A673 (cell line): ENCODE results near the gene C20orf144. TPM values are rescaled to one million over a fixed set of nuclear protein-coding genes. Genes with fewer than 3 reads are reported as not detected.

Experiments
- BruUV-seq: library from RNA; stranded (reverse); fragments of 400-500 nt; replicated peaks from 2 replicates; lab custom pipeline; 2021; lab: Mats Ljungman, UMichigan
- CTCF ChIA-PET: fragments of 300-600 bp; sonication (Branson Sonifier 250); formaldehyde crosslinking; loops from one replicate; lab custom pipeline; 2022; ENCODE audit warnings: antibody characterized with exemption; lab: Charles Lee
- POLR2A ChIA-PET: fragments of 300-600 bp; sonication (Branson Sonifier 250); formaldehyde crosslinking; loops from one replicate; lab custom pipeline; 2022; ENCODE audit warnings: antibody characterized with exemption; ENCODE audit not compliant: low non-redundant PET; lab: Charles Lee
- DNase-seq: peaks from one replicate; pipeline ENCODE4 v3.0.0-alpha.2; 2015; ENCODE audit warnings: low spot score
- H3K27ac ChIP-seq: fragments of 200-600 bp; sonication (generic); 2 replicates; pipeline ENCODE4 v1.5.1; 2016; ENCODE audit warnings: mixed run types, low read depth, mild to moderate bottlenecking, mixed read lengths, antibody characterized with exemption, low read length; ENCODE audit not compliant: poor library complexity, severe bottlenecking
- H3K27me3 ChIP-seq: fragments of 200-600 bp; sonication (generic); replicated peaks from 2 replicates; pipeline ENCODE4 v1.6.1; 2017; ENCODE audit warnings: mixed run types, low read depth, mild to moderate bottlenecking, mixed read lengths, antibody characterized with exemption, low read length; ENCODE audit not compliant: insufficient read depth, poor library complexity
- H3K36me3 ChIP-seq: fragments of 200-600 bp; sonication (generic); 2 replicates; pipeline ENCODE4 v1.6.1; 2016; ENCODE audit warnings: mixed run types, mild to moderate bottlenecking, mixed read lengths, antibody characterized with exemption, low read length; ENCODE audit not compliant: insufficient read depth, poor library complexity, severe bottlenecking
- H3K4me1 ChIP-seq: fragments of 200-600 bp; sonication (generic); 2 replicates; pipeline ENCODE4 v1.6.1; 2017; ENCODE audit warnings: mixed run types, mild to moderate bottlenecking, mixed read lengths, antibody characterized with exemption, low read length; ENCODE audit not compliant: insufficient read depth, poor library complexity, severe bottlenecking
- H3K4me3 ChIP-seq: fragments of 200-600 bp; sonication (generic); 2 replicates; pipeline ENCODE4 v1.5.1; 2016; ENCODE audit warnings: low read depth, mixed run types, mild to moderate bottlenecking, mixed read lengths, low read length; ENCODE audit not compliant: poor library complexity, severe bottlenecking
- H3K9me3 ChIP-seq: fragments of 200-600 bp; sonication (generic); 2 replicates; pipeline ENCODE4 v1.6.1; 2016; ENCODE audit warnings: mixed run types, low read depth, mild to moderate bottlenecking, mixed read lengths, antibody characterized with exemption, low read length; ENCODE audit not compliant: poor library complexity, severe bottlenecking
- EZH2 ChIP-seq: fragments of 200-600 bp; sonication (generic); IDR thresholded peaks from 2 replicates; pipeline ENCODE4 v1.6.1; 2017; ENCODE audit warnings: borderline replicate concordance, low read depth, mild to moderate bottlenecking, mixed read lengths, antibody characterized with exemption, low read length; ENCODE audit not compliant: poor library complexity, severe bottlenecking
- intact Hi-C: fragments of 100-400 bp; cut with micrococcal nuclease; formaldehyde crosslinking; loops from one replicate; pipeline ENCODE4 v1.10.0; 2022; ENCODE audit not compliant: unreplicated experiment
- total RNA-seq: library from RNA; stranded (reverse); gene quantifications from 2 replicates; pipeline ENCODE4 v1.2.3, GENCODE V29; 2021
- TF ChIP-seq, protein P1 (sequence below): fragments of 300-800, 200-600 bp; sonication (generic); conservative IDR thresholded peaks from 2 replicates; pipeline ENCODE4 v1.5.1; 2017; ENCODE audit warnings: low read depth, mild to moderate bottlenecking, antibody characterized with exemption, low read length, moderate library complexity, mixed read lengths

Gene C20orf144
- total RNA-seq, 1 experiment from 2014 or later: 0.13 TPM

DNA sequence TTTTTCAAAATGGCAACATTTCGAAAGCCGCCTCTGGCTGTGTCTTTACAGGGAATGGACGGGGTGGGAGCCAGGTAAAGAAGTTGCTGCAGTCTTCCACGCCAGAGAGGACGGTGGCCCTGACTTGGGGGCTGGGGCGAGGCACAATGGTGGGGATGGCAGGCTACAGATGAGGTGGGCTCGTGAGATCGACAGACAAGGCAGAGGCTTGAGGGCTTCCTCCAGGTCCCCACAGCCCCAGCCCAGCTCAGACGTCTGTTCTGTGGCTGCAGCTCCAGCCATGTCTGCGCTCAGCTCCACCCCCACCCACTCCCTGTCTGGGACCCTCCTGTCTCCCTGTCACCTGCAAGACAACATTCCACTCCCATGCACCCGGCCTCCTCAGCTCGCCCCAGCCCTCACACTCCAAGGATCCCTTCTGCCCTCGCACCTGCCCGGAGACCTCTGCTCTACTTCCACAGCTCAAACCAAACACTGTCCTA is 7.4 kb upstream of the C20orf144 start:
- Histone ChIP-seq H3K27ac (no peak overlapping the region), H3K4me3 (no peak overlapping the region), H3K4me1 (no peaks in the 10 kb centered on the region), H3K27me3 (no peaks in the 10 kb centered on the region), H3K36me3 (peaks cover 16% of the 10 kb centered on the region), H3K9me3 (no peaks in the 10 kb centered on the region)
- intact Hi-C loops: no loop called here
- POLR2A ChIA-PET: no interaction called here
- CTCF ChIA-PET: interaction anchor here (0.6 kb wide), 1 partner anchor 51 kb away, joined by 5 read pairs; no protein-coding TSS in a partner anchor
- no peak for DNase-seq
- TF ChIP-seq, protein P1, sequence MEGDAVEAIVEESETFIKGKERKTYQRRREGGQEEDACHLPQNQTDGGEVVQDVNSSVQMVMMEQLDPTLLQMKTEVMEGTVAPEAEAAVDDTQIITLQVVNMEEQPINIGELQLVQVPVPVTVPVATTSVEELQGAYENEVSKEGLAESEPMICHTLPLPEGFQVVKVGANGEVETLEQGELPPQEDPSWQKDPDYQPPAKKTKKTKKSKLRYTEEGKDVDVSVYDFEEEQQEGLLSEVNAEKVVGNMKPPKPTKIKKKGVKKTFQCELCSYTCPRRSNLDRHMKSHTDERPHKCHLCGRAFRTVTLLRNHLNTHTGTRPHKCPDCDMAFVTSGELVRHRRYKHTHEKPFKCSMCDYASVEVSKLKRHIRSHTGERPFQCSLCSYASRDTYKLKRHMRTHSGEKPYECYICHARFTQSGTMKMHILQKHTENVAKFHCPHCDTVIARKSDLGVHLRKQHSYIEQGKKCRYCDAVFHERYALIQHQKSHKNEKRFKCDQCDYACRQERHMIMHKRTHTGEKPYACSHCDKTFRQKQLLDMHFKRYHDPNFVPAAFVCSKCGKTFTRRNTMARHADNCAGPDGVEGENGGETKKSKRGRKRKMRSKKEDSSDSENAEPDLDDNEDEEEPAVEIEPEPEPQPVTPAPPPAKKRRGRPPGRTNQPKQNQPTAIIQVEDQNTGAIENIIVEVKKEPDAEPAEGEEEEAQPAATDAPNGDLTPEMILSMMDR: no peak
- no peak for TF ChIP-seq EZH2
- BruUV-seq: no TSS peak

DNA sequence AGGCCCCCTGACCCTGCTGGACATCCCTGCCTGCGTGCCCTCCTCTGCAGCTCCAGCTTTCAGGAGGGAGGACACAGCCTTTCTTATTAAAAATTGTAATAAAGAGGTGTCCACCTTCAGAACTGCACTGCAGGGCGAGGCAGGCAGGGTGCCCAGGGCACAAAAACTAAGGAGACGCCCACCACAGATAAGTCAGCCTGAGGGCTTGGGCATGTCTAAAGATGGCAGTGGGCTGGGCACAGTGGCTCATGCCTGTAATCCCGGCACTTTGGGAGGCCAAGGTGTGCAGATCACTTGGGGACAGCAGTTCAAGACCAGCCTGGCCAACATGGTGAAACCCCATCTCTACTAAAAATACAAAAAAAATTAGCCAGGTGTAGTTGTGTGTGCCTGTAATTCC is 7.0 kb upstream of the C20orf144 start:
- ChIA-PET POLR2A (no interaction called here), CTCF (interaction anchor here (0.6 kb wide), 1 partner anchor 51 kb away, joined by 5 read pairs; no protein-coding TSS in a partner anchor)
- H3K36me3 ChIP-seq: peaks cover 21% of the 10 kb centered on the region
- H3K9me3 ChIP-seq: no peaks in the 10 kb centered on the region
- no peak overlapping the region for H3K4me3 ChIP-seq
- no TSS peak for BruUV-seq
- no peak overlapping the region for H3K27ac ChIP-seq
- H3K27me3 ChIP-seq: no peaks in the 10 kb centered on the region
- H3K4me1 ChIP-seq: no peaks in the 10 kb centered on the region
- TF ChIP-seq, protein P1: no peak
- no peak for TF ChIP-seq EZH2
- intact Hi-C loops: no loop called here
- DNase-seq: no peak

DNA sequence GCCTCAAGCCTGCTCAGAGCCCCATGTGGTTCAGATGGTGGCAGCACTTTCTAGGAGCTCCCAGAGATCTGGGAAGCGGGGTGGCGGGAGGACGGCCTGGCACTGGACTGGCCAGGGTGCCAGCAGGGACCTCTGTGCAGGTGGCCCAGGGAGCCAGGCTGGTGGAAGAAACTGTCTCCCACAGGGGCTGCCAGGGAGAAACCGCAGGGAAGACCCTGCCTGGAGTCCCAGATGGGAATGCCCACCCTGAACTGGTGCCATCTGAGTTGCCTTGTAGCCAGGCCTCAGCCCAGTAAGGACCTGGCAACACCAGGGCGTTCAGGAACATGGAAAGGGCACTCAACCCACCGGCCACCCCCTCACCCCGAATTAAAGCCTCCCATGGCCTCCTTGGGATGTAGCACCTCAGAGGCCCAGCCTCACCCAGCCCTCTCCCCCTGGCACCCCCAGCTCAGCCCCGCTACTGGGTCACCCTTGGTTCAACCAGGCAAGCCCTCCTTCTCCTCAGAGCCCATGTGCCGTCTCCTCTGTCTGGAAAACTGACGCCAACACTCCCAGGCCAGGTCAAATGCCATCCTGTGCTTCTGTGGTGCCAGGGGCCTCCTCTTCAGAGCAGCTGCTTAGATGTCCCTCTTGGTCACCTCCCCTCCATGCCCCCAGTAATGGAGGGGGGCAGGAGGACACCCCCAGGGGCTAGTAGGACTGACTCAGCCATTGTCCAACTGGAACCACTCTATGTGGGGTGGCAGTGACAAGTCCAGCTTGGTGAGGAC is 5.9 kb upstream of the C20orf144 start:
- H3K4me3 ChIP-seq: no peak overlapping the region
- intact Hi-C loops: no loop called here
- ChIA-PET CTCF (no interaction called here), POLR2A (no interaction called here)
- H3K9me3 ChIP-seq: no peaks in the 10 kb centered on the region
- H3K27me3 ChIP-seq: no peaks in the 10 kb centered on the region
- BruUV-seq: no TSS peak
- DNase-seq: no peak
- TF ChIP-seq, protein P1: no peak
- no peak for TF ChIP-seq EZH2
- peaks cover 21% of the 10 kb centered on the region for H3K36me3 ChIP-seq
- H3K4me1 ChIP-seq: no peaks in the 10 kb centered on the region
- H3K27ac ChIP-seq: no peak overlapping the region
